Stomach (tissue), 4 donors: ENCODE measurements around the gene LAIR1.

ENCODE experiments used
- CTCF ChIP-seq, 7 experiments: fragments of 450-650 bp in 4 of 7; fragments of 200-600 bp in 3 of 7; sonication (generic) in 3 of 7; IDR thresholded peaks; one replicate each; pipeline ENCODE4 v1.5.1; 2016 to 2019; ENCODE audit warnings: antibody characterized with exemption in 7 of 7, control low read depth in 2 of 7, mild to moderate bottlenecking in 1 of 7
- POLR2A ChIP-seq, 4 donors: fragments of 450-650 bp; IDR thresholded peaks; one replicate each; pipeline ENCODE4 v1.6.1; 2016; ENCODE audit warnings: antibody characterized with exemption in 4 of 4, control low read depth in 2 of 4, mild to moderate bottlenecking in 1 of 4, moderate library complexity in 1 of 4
- POLR2AphosphoS5 ChIP-seq, 3 donors: sonication (generic); formaldehyde crosslinking; IDR thresholded peaks; one replicate each; pipeline ENCODE4 v1.6.1; 2016; ENCODE audit warnings: antibody characterized with exemption in 3 of 3

GRCh38 chr19:54316746-54317107 is 48.0 kb downstream of the LAIR1 start:
- TF ChIP-seq CTCF (IDR thresholded peaks at IDR 0.05) (no peak), POLR2A (IDR thresholded peaks at IDR 0.05) (no peak), POLR2AphosphoS5 (IDR thresholded peaks at IDR 0.05) (no peak)
